ENCODE results near the gene ODAM.

DNA sequence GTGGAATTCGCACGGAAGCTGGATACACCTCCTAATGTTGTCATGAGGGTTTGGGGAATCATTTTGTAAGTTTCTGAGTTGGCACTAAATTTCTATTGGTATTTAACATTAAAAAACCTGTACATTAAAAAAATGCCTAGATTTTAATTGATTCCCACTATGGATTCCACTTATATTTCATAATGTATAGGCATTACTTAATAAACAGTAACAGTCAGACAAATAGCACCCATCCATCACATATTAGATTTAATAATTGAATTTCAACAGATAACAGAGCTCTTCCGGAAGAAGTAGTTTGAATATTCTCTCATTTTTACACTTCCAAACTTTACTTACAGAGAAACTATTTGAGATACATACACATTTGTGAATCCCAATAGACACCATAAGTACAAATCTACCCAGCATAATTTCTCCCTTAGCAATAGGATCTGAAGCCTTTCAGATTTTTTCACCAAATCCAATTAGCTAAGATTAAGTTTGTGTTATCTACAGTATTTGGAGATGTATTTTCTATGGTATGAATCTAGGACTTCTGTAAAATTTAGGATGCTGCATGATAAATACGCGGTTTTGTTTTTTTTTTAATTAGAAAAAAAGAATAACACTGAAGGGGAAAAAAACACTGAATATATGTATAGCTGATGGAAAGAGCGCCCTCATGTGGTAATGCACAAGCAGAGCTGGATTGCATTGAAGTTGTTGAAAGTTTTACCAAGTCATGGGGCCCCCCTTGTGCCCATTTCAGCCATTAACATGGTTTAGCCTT, 12.2 kb upstream of the ODAM start:
- TF ChIP-seq, protein P1, sequence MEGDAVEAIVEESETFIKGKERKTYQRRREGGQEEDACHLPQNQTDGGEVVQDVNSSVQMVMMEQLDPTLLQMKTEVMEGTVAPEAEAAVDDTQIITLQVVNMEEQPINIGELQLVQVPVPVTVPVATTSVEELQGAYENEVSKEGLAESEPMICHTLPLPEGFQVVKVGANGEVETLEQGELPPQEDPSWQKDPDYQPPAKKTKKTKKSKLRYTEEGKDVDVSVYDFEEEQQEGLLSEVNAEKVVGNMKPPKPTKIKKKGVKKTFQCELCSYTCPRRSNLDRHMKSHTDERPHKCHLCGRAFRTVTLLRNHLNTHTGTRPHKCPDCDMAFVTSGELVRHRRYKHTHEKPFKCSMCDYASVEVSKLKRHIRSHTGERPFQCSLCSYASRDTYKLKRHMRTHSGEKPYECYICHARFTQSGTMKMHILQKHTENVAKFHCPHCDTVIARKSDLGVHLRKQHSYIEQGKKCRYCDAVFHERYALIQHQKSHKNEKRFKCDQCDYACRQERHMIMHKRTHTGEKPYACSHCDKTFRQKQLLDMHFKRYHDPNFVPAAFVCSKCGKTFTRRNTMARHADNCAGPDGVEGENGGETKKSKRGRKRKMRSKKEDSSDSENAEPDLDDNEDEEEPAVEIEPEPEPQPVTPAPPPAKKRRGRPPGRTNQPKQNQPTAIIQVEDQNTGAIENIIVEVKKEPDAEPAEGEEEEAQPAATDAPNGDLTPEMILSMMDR (IDR thresholded peaks at IDR 0.05) = peak in 4 of 7 experiments; percentile 20 to 40 (median 30)
- no peak for TF ChIP-seq POLR2AphosphoS5 (IDR thresholded peaks at IDR 0.05)
